Upper lobe of right lung (tissue), 1 donor: ENCODE data around the gene PRKAR1B. TPM values are rescaled to one million over a fixed set of nuclear protein-coding genes. Genes with fewer than 3 reads are reported as not detected.

Experiments
- ATAC-seq: fragments of 200-7000 bp; cut with Tn5 transposase; one replicate; pipeline ENCODE4 v1.9.1; 2020; ENCODE audit warnings: mild to moderate bottlenecking, moderate library complexity
- DNase-seq: peaks from one replicate; pipeline ENCODE4 v3.0.0-alpha.2; 2020
- H3K27ac ChIP-seq: fragments of 200-600 bp; one replicate; pipeline ENCODE4 v1.8.0; 2022
- H3K27me3 ChIP-seq: fragments of 200-600 bp; one replicate; pipeline ENCODE4 v1.8.0; 2022; ENCODE audit warnings: mild to moderate bottlenecking
- H3K36me3 ChIP-seq: fragments of 200-600 bp; one replicate; pipeline ENCODE4 v1.8.0; 2022
- H3K4me1 ChIP-seq: fragments of 200-600 bp; one replicate; pipeline ENCODE4 v1.8.0; 2022
- H3K4me3 ChIP-seq: fragments of 200-600 bp; one replicate; pipeline ENCODE4 v1.8.0; 2022; ENCODE audit warnings: mild to moderate bottlenecking
- H3K9me3 ChIP-seq: fragments of 200-600 bp; one replicate; pipeline ENCODE4 v1.8.0; 2022
- CTCF ChIP-seq: fragments of 200-600 bp; IDR thresholded peaks from one replicate; pipeline ENCODE4 v1.8.0; 2022; ENCODE audit warnings: antibody characterized with exemption
- intact Hi-C: fragments of 100-400 bp; cut with DNase I; formaldehyde crosslinking; loops from one replicate; pipeline ENCODE4 v1.11.0; 2022
- total RNA-seq: library from RNA; stranded (reverse); fragmentation: NEBNext Ultra II Directional; extraction: Animal tissue kit (Norgen Biotek cat#: 25700); gene quantifications from one replicate; pipeline ENCODE4 v1.2.1, GENCODE V29; 2021
- donor health status: DM: no; HTN: yes; CAD: no; lungs with severe emphysema.

The PRKAR1B gene
- total RNA-seq, 1 donor from 2014 or later, result 25.7 TPM

GRCh38 chr7:506391-506831, 220.7 kb downstream of the PRKAR1B start:
- H3K4me3 ChIP-seq, result no peak overlapping the region
- intact Hi-C loops, result no loop called here
- no peaks in the 10 kb centered on the region for H3K27me3 ChIP-seq
- H3K4me1 ChIP-seq, result peaks cover 7% of the 10 kb centered on the region
- TF ChIP-seq CTCF, result no peak
- no peaks in the 10 kb centered on the region for H3K9me3 ChIP-seq
- H3K36me3 ChIP-seq, result peaks cover 12% of the 10 kb centered on the region
- no peak overlapping the region for H3K27ac ChIP-seq
- no peak for ATAC-seq
- peak; percentile 52 for DNase-seq

- Histone ChIP-seq H3K4me3 (no peak overlapping the region), H3K9me3 (no peaks in the 10 kb centered on the region), H3K36me3 (peaks cover 22% of the 10 kb centered on the region), H3K27me3 (no peaks in the 10 kb centered on the region), H3K4me1 (peaks cover 7% of the 10 kb centered on the region), H3K27ac (peak overlapping the region; percentile 72)
- intact Hi-C loops, result no loop called here
- no peak for TF ChIP-seq CTCF
- ATAC-seq, result peak; percentile 6
- peak; percentile 68 for DNase-seq
These were observed 221.9 kb downstream of the PRKAR1B start for GRCh38 chr7:505171-505570.

- H3K4me1 ChIP-seq, result peaks cover 7% of the 10 kb centered on the region
- H3K36me3 ChIP-seq, result peaks cover 18% of the 10 kb centered on the region
- DNase-seq (peak; percentile 76), ATAC-seq (peak; percentile 55)
- no peak for TF ChIP-seq CTCF
- no peaks in the 10 kb centered on the region for H3K27me3 ChIP-seq
- H3K27ac ChIP-seq, result peak overlapping the region; percentile 72
- intact Hi-C loops, result no loop called here
- H3K4me3 ChIP-seq, result no peak overlapping the region
- no peaks in the 10 kb centered on the region for H3K9me3 ChIP-seq
These were observed 222.6 kb downstream of the PRKAR1B start for GRCh38 chr7:504221-505111.

- Histone ChIP-seq H3K4me1 (peaks cover 7% of the 10 kb centered on the region), H3K27me3 (no peaks in the 10 kb centered on the region), H3K36me3 (peaks cover 18% of the 10 kb centered on the region), H3K9me3 (no peaks in the 10 kb centered on the region), H3K4me3 (no peak overlapping the region), H3K27ac (peak overlapping the region; percentile 72)
- TF ChIP-seq CTCF, result no peak
- DNase-seq, result peak; percentile 93
- intact Hi-C loops, result no loop called here
- ATAC-seq, result peak; percentile 84
These were observed 223.4 kb downstream of the PRKAR1B start for GRCh38 chr7:503575-504111.

DNA sequence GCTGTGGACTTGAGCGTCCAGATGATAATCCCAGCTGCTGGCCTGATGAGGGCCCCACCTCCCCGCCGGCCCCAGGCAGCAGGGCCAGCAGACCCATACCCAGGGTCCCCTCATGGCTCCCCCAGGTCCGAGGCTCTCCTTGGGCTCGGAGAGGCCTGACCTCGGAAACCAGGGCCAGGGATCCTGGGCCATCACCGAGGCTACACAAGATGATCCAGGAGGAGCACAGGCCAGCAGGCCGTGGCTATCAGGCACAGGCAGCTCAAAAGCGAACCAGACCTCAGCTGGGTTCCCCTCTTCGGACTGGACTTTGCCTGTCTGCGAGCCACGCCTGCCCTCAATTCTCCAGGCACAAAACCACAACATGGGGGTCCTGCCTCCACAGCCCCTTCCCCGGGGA, 224.8 kb downstream of the PRKAR1B start:
- intact Hi-C loops, result no loop called here
- Histone ChIP-seq H3K4me3 (no peak overlapping the region), H3K36me3 (peaks cover 26% of the 10 kb centered on the region), H3K9me3 (no peaks in the 10 kb centered on the region), H3K27ac (no peak overlapping the region), H3K27me3 (no peaks in the 10 kb centered on the region), H3K4me1 (peaks cover 7% of the 10 kb centered on the region)
- no peak for TF ChIP-seq CTCF
- ATAC-seq (no peak), DNase-seq (peak; percentile 56)
